Osteocyte (in vitro differentiated cells): Measurements from ENCODE around the gene MYH7. TPM values are rescaled to one million over a fixed set of nuclear protein-coding genes. Genes with fewer than 3 reads are reported as not detected.

ENCODE experiments used
- DNase-seq: peaks from one replicate; pipeline ENCODE4 v3.0.0; 2021; ENCODE audit warnings: mixed read lengths; ENCODE audit not compliant: unreplicated experiment; ENCODE audit errors: extremely low spot score
- H3K27ac Mint-ChIP-seq: one replicate; pipeline ENCODE4 v1.8.0; 2021; ENCODE audit warnings: mild to moderate bottlenecking, mixed read lengths; ENCODE audit not compliant: unreplicated experiment
- H3K27me3 Mint-ChIP-seq: one replicate; pipeline ENCODE4 v1.8.0; 2021; ENCODE audit warnings: mixed read lengths; ENCODE audit not compliant: unreplicated experiment
- H3K36me3 Mint-ChIP-seq: one replicate; pipeline ENCODE4 v1.8.0; 2021; ENCODE audit warnings: mixed read lengths; ENCODE audit not compliant: unreplicated experiment
- H3K4me1 Mint-ChIP-seq: one replicate; pipeline ENCODE4 v1.8.0; 2021; ENCODE audit warnings: mixed read lengths; ENCODE audit not compliant: unreplicated experiment
- H3K4me3 Mint-ChIP-seq: one replicate; pipeline ENCODE4 v1.8.0; 2021; ENCODE audit warnings: mild to moderate bottlenecking, moderate library complexity, mixed read lengths; ENCODE audit not compliant: unreplicated experiment
- H3K9me3 Mint-ChIP-seq: one replicate; pipeline ENCODE4 v1.8.0; 2021; ENCODE audit warnings: mixed read lengths; ENCODE audit not compliant: unreplicated experiment
- CTCF ChIP-seq: fragments of 200-600 bp; sonication (generic); IDR thresholded peaks from 2 replicates; pipeline ENCODE4 v1.5.0; 2021; ENCODE audit warnings: antibody characterized with exemption, mild to moderate bottlenecking, moderate library complexity
- total RNA-seq: library from RNA; stranded (reverse); gene quantifications from 2 replicates; pipeline ENCODE4 v1.2.1, GENCODE V29; 2021

Gene MYH7
- total RNA-seq, 1 donor from 2014 or later = not detected

- no peak for TF ChIP-seq CTCF
- Mint-ChIP-seq H3K36me3 (no peaks in the 10 kb centered on the region), H3K27ac (no peak overlapping the region), H3K4me3 (no peak overlapping the region), H3K9me3 (no peaks in the 10 kb centered on the region), H3K27me3 (peaks cover 19% of the 10 kb centered on the region), H3K4me1 (peaks cover 4% of the 10 kb centered on the region)
- DNase-seq = no peak
These were observed 59.8 kb downstream of the MYH7 start for GRCh38 chr14:23375527-23376251.

- no peak for DNase-seq
- TF ChIP-seq CTCF = no peak
- peaks cover 19% of the 10 kb centered on the region for H3K27me3 Mint-ChIP-seq
- H3K27ac Mint-ChIP-seq = no peak overlapping the region
- H3K4me3 Mint-ChIP-seq = no peak overlapping the region
- H3K9me3 Mint-ChIP-seq = no peaks in the 10 kb centered on the region
- H3K4me1 Mint-ChIP-seq = peaks cover 4% of the 10 kb centered on the region
- H3K36me3 Mint-ChIP-seq = no peaks in the 10 kb centered on the region
These were observed 62.4 kb downstream of the MYH7 start for GRCh38 chr14:23373041-23373440.

- Mint-ChIP-seq H3K4me3 (no peak within 1 kb of the TSS), H3K9me3 (no peaks in the 10 kb centered on the region), H3K4me1 (peaks cover 4% of the 10 kb centered on the region), H3K27me3 (peaks cover 19% of the 10 kb centered on the region), H3K27ac (no peak within 1 kb of the TSS), H3K36me3 (no peaks in the 10 kb centered on the region)
- DNase-seq = no peak
- no peak for TF ChIP-seq CTCF
These were observed 63.0 kb downstream of the MYH7 start, which contains the start of gene IL25 for GRCh38 chr14:23372509-23372908. Gene IL25 (plus strand): TSS chr14:23372809.

GRCh38 chr14:23371865-23372264 is 63.6 kb downstream of the MYH7 start:
- no peak overlapping the region for H3K4me3 Mint-ChIP-seq
- no peak for TF ChIP-seq CTCF
- H3K36me3 Mint-ChIP-seq = no peaks in the 10 kb centered on the region
- H3K4me1 Mint-ChIP-seq = peaks cover 5% of the 10 kb centered on the region
- peaks cover 19% of the 10 kb centered on the region for H3K27me3 Mint-ChIP-seq
- H3K27ac Mint-ChIP-seq = no peak overlapping the region
- no peak for DNase-seq
- H3K9me3 Mint-ChIP-seq = no peaks in the 10 kb centered on the region

GRCh38 chr14:23370221-23370620 is 65.2 kb downstream of the MYH7 start:
- no peak for DNase-seq
- no peak for TF ChIP-seq CTCF
- Mint-ChIP-seq H3K9me3 (no peaks in the 10 kb centered on the region), H3K4me1 (peaks cover 7% of the 10 kb centered on the region), H3K27ac (no peak overlapping the region), H3K4me3 (no peak overlapping the region), H3K27me3 (peaks cover 19% of the 10 kb centered on the region), H3K36me3 (no peaks in the 10 kb centered on the region)
